Prostate gland (tissue), 2 donors: ENCODE results near the gene ACTR1A. TPM values are rescaled to one million over a fixed set of nuclear protein-coding genes. Genes with fewer than 3 reads are reported as not detected.
A peak's percentile ranks its signal among the peaks of the same experiment; 100 is the strongest.

Experiments
- DNase-seq: peaks from one replicate; pipeline ENCODE4 v3.0.0-alpha.2; 2019; ENCODE audit warnings: low spot score
- H3K27ac ChIP-seq, 2 donors: fragments of 200-600 bp; sonication (generic); 2 replicates each; pipeline ENCODE4 v1.5.1; 2017 to 2019
- H3K27me3 ChIP-seq: fragments of 200-600 bp; sonication (generic); replicated peaks from 2 replicates; pipeline ENCODE4 v1.5.1; 2019; ENCODE audit not compliant: insufficient read depth
- H3K36me3 ChIP-seq, 2 donors: fragments of 200-600 bp; sonication (generic); 1 replicate in 1 of 2; 2 replicates in 1 of 2; pipeline versions ENCODE4 v1.5.1 to v1.8.1; 2017 to 2019
- H3K4me1 ChIP-seq: fragments of 200-600 bp; sonication (generic); replicated peaks from 2 replicates; pipeline ENCODE4 v1.5.1; 2019
- H3K4me3 ChIP-seq, 2 donors: fragments of 200-600 bp; sonication (generic); 2 replicates each; pipeline ENCODE4 v1.5.1; 2017 to 2019
- H3K9me3 ChIP-seq: fragments of 200-600 bp; sonication (generic); 2 replicates; pipeline ENCODE4 v1.5.1; 2017
- POLR2A ChIP-seq: fragments of 450-650 bp; IDR thresholded peaks from one replicate; pipeline ENCODE4 v1.6.1; 2016; ENCODE audit warnings: antibody characterized with exemption, mild to moderate bottlenecking
- POLR2AphosphoS5 ChIP-seq: sonication (generic); formaldehyde crosslinking; IDR thresholded peaks from one replicate; pipeline ENCODE4 v1.6.1; 2017; ENCODE audit warnings: antibody characterized with exemption
- WGBS: methylation state at CpG from one replicate; pipeline ENCODE4 v1.1.5; 2018; 5-methylcytosine and 5-hydroxymethylcytosine counted together
- intact Hi-C: fragments of 100-400 bp; cut with DNase I; formaldehyde crosslinking; loops from one replicate; pipeline ENCODE4 v1.14.2; 2022
- total RNA-seq, 2 donors: library from RNA; depleted of rRNA; stranded (reverse); fragments of >200 nt; gene quantifications; one replicate each; pipeline ENCODE4 v1.1.0, GENCODE V29; 2016
- TF ChIP-seq, protein P1 (sequence below), 4 experiments: fragments of 200-600 bp in 2 of 4; fragments of 450-650 bp in 2 of 4; sonication (generic) in 2 of 4; IDR thresholded peaks; 1 replicate in 3 of 4; 2 replicates in 1 of 4; pipeline ENCODE4 v1.5.1; 2016 to 2019; ENCODE audit warnings: antibody characterized with exemption in 4 of 4, mild to moderate bottlenecking in 2 of 4, moderate library complexity in 2 of 4

Gene ACTR1A
- total RNA-seq, 2 donors from 2014 or later, result 75.6 to 95.9 TPM

DNA sequence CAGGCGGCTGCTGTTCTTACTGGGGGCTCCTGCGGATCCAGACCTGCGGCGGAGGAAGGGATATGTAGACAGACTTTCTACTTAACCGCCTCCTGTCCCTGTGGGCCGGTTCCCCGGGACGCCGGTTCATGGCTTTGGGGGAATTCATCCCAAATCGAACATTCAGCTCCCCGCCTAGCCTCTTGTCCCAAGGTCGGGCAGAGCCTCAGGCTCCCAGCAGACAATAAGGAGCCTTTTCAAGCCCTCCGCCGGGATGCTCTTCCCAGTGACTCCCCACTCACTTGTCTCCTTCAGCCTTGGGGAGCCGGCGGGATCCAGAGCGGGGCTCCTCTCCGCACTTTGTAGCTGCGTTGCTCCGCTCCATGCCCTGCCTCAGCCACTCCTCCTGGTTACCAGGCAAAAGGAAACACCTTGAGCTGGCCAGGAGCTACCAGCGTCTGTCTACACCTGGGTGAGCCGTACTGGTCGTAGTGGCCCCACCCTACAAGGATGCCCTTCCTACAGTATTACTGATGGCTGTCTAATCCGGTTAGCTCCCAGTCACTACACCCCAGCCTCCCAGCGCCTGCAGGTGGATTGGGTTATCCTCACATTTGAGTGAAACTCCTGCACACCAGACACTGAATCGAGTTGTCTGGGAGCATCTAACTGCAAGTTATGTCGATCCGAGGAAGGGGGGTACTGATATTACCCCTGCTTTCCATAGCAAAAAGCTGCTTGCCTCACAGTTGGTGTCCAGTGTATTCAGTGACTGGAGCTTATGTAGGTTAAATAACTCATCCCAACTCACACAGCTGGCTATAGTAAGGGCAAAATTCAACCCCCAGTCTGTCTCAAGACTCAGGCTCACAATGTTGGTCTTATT is 51.2 kb downstream of the ACTR1A start, which contains the start of gene C10orf95:
Gene C10orf95 (minus strand): TSS at position 439 of the 865 bp plus-strand sequence. CDS start 450 bp downstream, outside the sequence.
- Histone ChIP-seq H3K27ac (peak within 1 kb of the TSS; percentile 86 to 89), H3K36me3 (no peaks in the 10 kb centered on the region), H3K9me3 (no peaks in the 10 kb centered on the region), H3K4me3 (peak within 1 kb of the TSS; percentile 71 to 82), H3K27me3 (no peaks in the 10 kb centered on the region), H3K4me1 (no peaks in the 10 kb centered on the region)
- no peak for DNase-seq
- WGBS, result 23% methylated on average over 28 of the region's 28 CpGs
- TF ChIP-seq, protein P1, sequence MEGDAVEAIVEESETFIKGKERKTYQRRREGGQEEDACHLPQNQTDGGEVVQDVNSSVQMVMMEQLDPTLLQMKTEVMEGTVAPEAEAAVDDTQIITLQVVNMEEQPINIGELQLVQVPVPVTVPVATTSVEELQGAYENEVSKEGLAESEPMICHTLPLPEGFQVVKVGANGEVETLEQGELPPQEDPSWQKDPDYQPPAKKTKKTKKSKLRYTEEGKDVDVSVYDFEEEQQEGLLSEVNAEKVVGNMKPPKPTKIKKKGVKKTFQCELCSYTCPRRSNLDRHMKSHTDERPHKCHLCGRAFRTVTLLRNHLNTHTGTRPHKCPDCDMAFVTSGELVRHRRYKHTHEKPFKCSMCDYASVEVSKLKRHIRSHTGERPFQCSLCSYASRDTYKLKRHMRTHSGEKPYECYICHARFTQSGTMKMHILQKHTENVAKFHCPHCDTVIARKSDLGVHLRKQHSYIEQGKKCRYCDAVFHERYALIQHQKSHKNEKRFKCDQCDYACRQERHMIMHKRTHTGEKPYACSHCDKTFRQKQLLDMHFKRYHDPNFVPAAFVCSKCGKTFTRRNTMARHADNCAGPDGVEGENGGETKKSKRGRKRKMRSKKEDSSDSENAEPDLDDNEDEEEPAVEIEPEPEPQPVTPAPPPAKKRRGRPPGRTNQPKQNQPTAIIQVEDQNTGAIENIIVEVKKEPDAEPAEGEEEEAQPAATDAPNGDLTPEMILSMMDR (IDR thresholded peaks at IDR 0.05), result no peak
- TF ChIP-seq POLR2AphosphoS5, result no peak
- no peak for TF ChIP-seq POLR2A
- intact Hi-C loops, result no loop called here

DNA sequence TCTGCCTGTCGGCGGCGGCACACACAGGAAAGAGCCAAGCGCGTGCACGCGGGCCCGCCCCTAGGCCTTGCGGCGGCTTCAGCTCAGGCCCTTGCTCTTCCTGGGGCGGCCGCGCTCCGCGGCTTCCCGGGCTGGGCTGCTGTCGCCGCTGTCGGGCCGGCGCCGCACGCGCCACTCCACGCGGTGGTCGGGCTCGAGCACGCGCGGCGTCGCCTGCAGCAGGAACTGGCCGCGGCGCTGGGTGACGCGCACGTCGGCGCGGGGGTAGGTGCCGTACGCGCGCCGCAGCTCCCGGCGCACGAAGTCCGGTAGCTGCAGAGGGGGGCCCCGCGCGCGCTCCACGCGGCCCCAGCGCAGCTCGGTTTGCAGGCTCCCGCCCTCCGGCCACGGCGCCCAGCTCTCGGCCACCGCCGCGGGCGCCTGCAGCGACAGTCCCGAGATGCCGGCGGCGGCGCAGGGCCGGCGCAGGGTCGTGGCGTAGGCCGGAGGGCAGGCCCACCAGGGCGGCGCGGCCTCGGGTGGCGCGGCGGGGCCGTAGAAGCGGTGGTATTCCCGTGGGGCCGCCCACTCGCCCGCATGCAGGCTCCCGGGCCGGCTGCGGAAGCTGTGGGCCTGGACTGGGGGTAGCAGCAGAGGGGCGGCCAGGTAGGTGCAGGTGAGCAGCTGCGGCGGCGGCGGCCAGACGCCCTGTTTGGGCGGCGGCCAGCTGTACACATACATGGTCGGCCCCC is 52.0 kb downstream of the ACTR1A start:
- intact Hi-C loops, result no loop called here
- peak overlapping the region; percentile 86 to 89 for H3K27ac ChIP-seq
- H3K36me3 ChIP-seq, result no peaks in the 10 kb centered on the region
- H3K27me3 ChIP-seq, result no peaks in the 10 kb centered on the region
- TF ChIP-seq, protein P1 (IDR thresholded peaks at IDR 0.05), result peak in 2 of 4 experiments; percentile 20 to 32
- peak; percentile 14 for TF ChIP-seq POLR2AphosphoS5
- TF ChIP-seq POLR2A, result peak; percentile 31
- 1% methylated on average over 36 of the region's 104 CpGs for WGBS
- H3K4me1 ChIP-seq, result no peaks in the 10 kb centered on the region
- H3K9me3 ChIP-seq, result no peaks in the 10 kb centered on the region
- peak; percentile 81 for DNase-seq
- peak overlapping the region; percentile 71 to 82 for H3K4me3 ChIP-seq

DNA sequence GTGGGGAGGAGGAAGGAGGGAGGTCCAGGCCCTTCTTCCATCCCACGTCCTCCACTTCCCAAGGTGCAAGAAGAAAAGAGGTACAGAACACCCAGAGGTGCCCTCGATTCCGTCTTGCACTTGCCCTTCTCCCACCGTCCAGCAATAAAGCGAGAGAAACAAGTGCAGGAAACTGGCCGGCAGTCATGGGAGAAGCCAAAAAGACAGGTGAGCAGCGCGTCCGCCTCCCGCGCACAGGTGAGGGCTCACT is 52.5 kb downstream of the ACTR1A start:
- Histone ChIP-seq H3K36me3 (no peaks in the 10 kb centered on the region), H3K4me3 (peak overlapping the region; percentile 71 to 82), H3K27ac (peak overlapping the region; percentile 86 to 89), H3K4me1 (no peaks in the 10 kb centered on the region), H3K9me3 (no peaks in the 10 kb centered on the region), H3K27me3 (no peaks in the 10 kb centered on the region)
- TF ChIP-seq, protein P1 (IDR thresholded peaks at IDR 0.05), result no peak
- TF ChIP-seq POLR2AphosphoS5 (no peak), POLR2A (no peak)
- DNase-seq, result no peak
- 0% methylated on average over 11 of the region's 11 CpGs for WGBS
- intact Hi-C loops, result no loop called here

DNA sequence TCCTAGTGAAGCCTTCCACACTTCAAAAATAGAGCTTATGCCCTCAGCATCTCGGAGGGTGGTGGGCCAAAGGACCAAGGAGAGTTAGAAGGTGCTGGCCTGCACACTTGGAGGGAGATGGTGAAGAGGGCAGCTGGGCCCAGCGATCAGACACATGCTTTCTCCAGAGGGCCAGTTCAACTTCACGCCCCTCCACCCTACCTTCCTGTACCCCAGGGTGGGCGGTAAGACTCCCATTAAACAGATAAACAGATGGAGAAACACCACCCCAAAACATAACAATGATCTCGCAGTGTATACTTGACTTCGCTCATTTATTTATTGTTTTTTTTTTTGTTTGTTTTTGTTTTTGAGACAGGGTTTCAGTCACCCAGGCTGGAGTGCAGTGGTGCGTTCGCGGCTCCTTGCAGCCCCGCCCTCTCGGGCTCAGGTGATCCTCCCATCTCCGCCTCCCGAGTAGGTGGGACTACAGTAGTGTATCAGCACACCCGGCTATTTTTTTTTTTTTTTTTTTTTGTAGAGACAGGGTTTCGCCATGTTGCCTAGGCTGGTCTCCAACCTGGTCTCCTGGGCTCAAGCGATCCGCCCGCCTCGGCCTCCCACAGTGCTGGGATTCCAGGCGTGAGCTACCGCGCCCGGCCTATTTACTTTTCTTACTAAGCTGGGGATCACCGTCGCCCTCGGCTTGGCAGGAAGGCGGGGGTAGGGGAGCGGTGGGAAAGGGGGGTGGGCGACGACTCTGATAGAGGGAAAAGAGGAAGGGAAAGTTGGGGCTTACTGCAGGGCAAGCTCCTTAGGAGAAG is 53.0 kb downstream of the ACTR1A start:
- Histone ChIP-seq H3K9me3 (no peaks in the 10 kb centered on the region), H3K4me3 (peak overlapping the region; percentile 71 to 82), H3K4me1 (no peaks in the 10 kb centered on the region), H3K36me3 (no peaks in the 10 kb centered on the region), H3K27me3 (no peaks in the 10 kb centered on the region), H3K27ac (peak overlapping the region; percentile 86 to 89)
- peak; percentile 89 for DNase-seq
- intact Hi-C loops, result no loop called here
- TF ChIP-seq POLR2A (peak; percentile 14), POLR2AphosphoS5 (no peak)
- TF ChIP-seq, protein P1 (IDR thresholded peaks at IDR 0.05), result no peak
- 8% methylated on average over 30 of the region's 30 CpGs for WGBS
